ENCODE data around the gene CIROP.

The CIROP gene

GRCh38 chr14:23136566-23137133, 31.9 kb upstream of the CIROP start:
- no peak for TF ChIP-seq CTCF (IDR thresholded peaks at IDR 0.05; ENCODE audit: insufficient read depth, low read length, poor library complexity, severe bottlenecking)
- no peaks in the 10 kb centered on the region for H3K36me3 ChIP-seq (ENCODE audit: control insufficient read depth, insufficient read depth, low read length)

GRCh38 chr14:23132970-23133369, 28.2 kb upstream of the CIROP start:
- H3K4me3 ChIP-seq (replicated peaks; ENCODE audit: low read depth, low read length) = no peak overlapping the region
- no peaks in the 10 kb centered on the region; the same call in 1 of the 2 replicates for H3K27me3 ChIP-seq (replicated peaks; ENCODE audit: control insufficient read depth, insufficient read depth, low read length)
- no peak for DNase-seq (ENCODE audit: extremely low read depth, insufficient read length)
- no peaks in the 10 kb centered on the region for H3K36me3 ChIP-seq (ENCODE audit: control insufficient read depth, insufficient read depth, low read length)
- no peak for TF ChIP-seq CTCF (IDR thresholded peaks at IDR 0.05; ENCODE audit: insufficient read depth, low read length, poor library complexity, severe bottlenecking)

More at GRCh38 chr14:23136566-23137133, 31.9 kb upstream of the CIROP start:
- no peak for DNase-seq (ENCODE audit: extremely low read depth, insufficient read length)
- no peak overlapping the region for H3K4me3 ChIP-seq (replicated peaks; ENCODE audit: low read depth, low read length)
- H3K27me3 ChIP-seq (replicated peaks; ENCODE audit: control insufficient read depth, insufficient read depth, low read length) = 0 out of 2 replicates have a peak, but pooled peaks cover 3% of the 10 kb centered on the region

GRCh38 chr14:23131482-23131881, 26.7 kb upstream of the CIROP start:
- no peak overlapping the region for H3K4me3 ChIP-seq (replicated peaks; ENCODE audit: low read depth, low read length)
- no peaks in the 10 kb centered on the region for H3K36me3 ChIP-seq (ENCODE audit: control insufficient read depth, insufficient read depth, low read length)
- no peak for TF ChIP-seq CTCF (IDR thresholded peaks at IDR 0.05; ENCODE audit: insufficient read depth, low read length, poor library complexity, severe bottlenecking)
- no peaks in the 10 kb centered on the region; the same call in 1 of the 2 replicates for H3K27me3 ChIP-seq (replicated peaks; ENCODE audit: control insufficient read depth, insufficient read depth, low read length)
- no peak for DNase-seq (ENCODE audit: extremely low read depth, insufficient read length)

- DNase-seq (ENCODE audit: extremely low read depth, insufficient read length) = no peak
- Histone ChIP-seq H3K4me3 (replicated peaks; ENCODE audit: low read depth, low read length) (no peak overlapping the region), H3K27me3 (replicated peaks; ENCODE audit: control insufficient read depth, insufficient read depth, low read length) (no peaks in the 10 kb centered on the region; the same call in 1 of the 2 replicates), H3K36me3 (ENCODE audit: control insufficient read depth, insufficient read depth, low read length) (no peaks in the 10 kb centered on the region)
- TF ChIP-seq CTCF (IDR thresholded peaks at IDR 0.05; ENCODE audit: insufficient read depth, low read length, poor library complexity, severe bottlenecking) = no peak
These were observed 26.1 kb upstream of the CIROP start for GRCh38 chr14:23130871-23131270.

GRCh38 chr14:23129759-23130316, 25.0 kb upstream of the CIROP start:
- no peaks in the 10 kb centered on the region; the same call in 1 of the 2 replicates for H3K27me3 ChIP-seq (replicated peaks; ENCODE audit: control insufficient read depth, insufficient read depth, low read length)
- DNase-seq (ENCODE audit: extremely low read depth, insufficient read length) = no peak
- H3K36me3 ChIP-seq (ENCODE audit: control insufficient read depth, insufficient read depth, low read length) = no peaks in the 10 kb centered on the region
- TF ChIP-seq CTCF (IDR thresholded peaks at IDR 0.05; ENCODE audit: insufficient read depth, low read length, poor library complexity, severe bottlenecking) = no peak
- H3K4me3 ChIP-seq (replicated peaks; ENCODE audit: low read depth, low read length) = no peak overlapping the region

Measured in GM06990 (cell line).